ENCODE results near the gene SPN.
A peak's percentile ranks its signal among the peaks of the same experiment; 100 is the strongest.
"Not testable (repeated sequence)": the region's sequence is repeated elsewhere in the genome, so short reads cannot be mapped to it uniquely, and the experiment has no call there.

Gene SPN

GRCh38 chr16:29676989-29677785 is 14.1 kb downstream of the SPN start:
- no peak for DNase-seq (ENCODE audit: low spot score)

- DNase-seq (ENCODE audit: low spot score) = peak; percentile 19
Observed at GRCh38 chr16:29678691-29679267, 15.7 kb downstream of the SPN start, which contains the start of gene QPRT. QPRT (plus strand) TSS chr16:29679180; CDS start chr16:29679198, 18 bp downstream.

GRCh38 chr16:29680180-29680598 is 17.1 kb downstream of the SPN start:
- no peak for DNase-seq (ENCODE audit: low spot score)

- no peak for DNase-seq (ENCODE audit: low spot score)
Observed at GRCh38 chr16:29683543-29684090, 20.6 kb downstream of the SPN start.

GRCh38 chr16:29684679-29685078 is 21.6 kb downstream of the SPN start:
- DNase-seq (ENCODE audit: low spot score) = no peak

GRCh38 chr16:29686740-29687332 is 23.8 kb downstream of the SPN start:
- DNase-seq (ENCODE audit: low spot score) = peak; percentile 58

GRCh38 chr16:29687755-29688154 is 24.7 kb downstream of the SPN start:
- DNase-seq (ENCODE audit: low spot score) = no peak

- DNase-seq (ENCODE audit: low spot score) = no peak
Observed at GRCh38 chr16:29688172-29688571, 25.1 kb downstream of the SPN start.

GRCh38 chr16:29689490-29690351 is 26.7 kb downstream of the SPN start:
- DNase-seq (ENCODE audit: low spot score) = not testable (repeated sequence)

- DNase-seq (ENCODE audit: low spot score) = not testable (repeated sequence)
Observed at GRCh38 chr16:29692606-29693005, 29.6 kb downstream of the SPN start.

GRCh38 chr16:29694384-29695195 is 31.5 kb downstream of the SPN start:
- no peak for DNase-seq (ENCODE audit: low spot score)

GRCh38 chr16:29695675-29696074 is 32.6 kb downstream of the SPN start:
- DNase-seq (ENCODE audit: low spot score) = not testable (repeated sequence)

GRCh38 chr16:29696881-29697331 is 33.9 kb downstream of the SPN start:
- DNase-seq (ENCODE audit: low spot score) = no peak

GRCh38 chr16:29697391-29697790 is 34.3 kb downstream of the SPN start:
- no peak for DNase-seq (ENCODE audit: low spot score)

GRCh38 chr16:29698042-29698441 is 35.0 kb downstream of the SPN start:
- DNase-seq (ENCODE audit: low spot score) = no peak

- no peak for DNase-seq (ENCODE audit: low spot score)
Observed at GRCh38 chr16:29698484-29699323, 35.7 kb downstream of the SPN start.

- no peak for DNase-seq (ENCODE audit: low spot score)
Observed at GRCh38 chr16:29699324-29700219, 36.5 kb downstream of the SPN start.

- DNase-seq (ENCODE audit: low spot score) = peak; percentile 35
Observed at GRCh38 chr16:29700253-29700987, 37.4 kb downstream of the SPN start.

All from putamen (tissue), 1 donor.